ENCODE measurements around the gene DNAJC4.

DNA sequence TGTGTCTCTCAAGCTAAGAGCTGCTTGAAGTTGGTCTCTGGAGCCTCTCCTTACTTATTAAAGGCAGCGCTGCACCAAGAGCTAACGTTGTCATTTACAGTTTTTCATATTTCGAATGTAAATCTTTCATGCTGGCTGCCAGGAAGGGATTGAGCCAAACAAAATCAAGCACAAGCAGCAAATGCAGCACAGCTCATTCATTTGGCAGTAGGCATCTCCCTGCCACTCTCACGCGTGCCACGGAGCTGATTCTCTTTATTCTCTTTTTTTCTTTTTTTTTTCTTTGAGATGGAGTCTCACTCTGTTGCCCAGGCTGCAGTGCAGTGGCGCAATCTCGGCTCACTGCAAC lies 2.6 kb downstream of the DNAJC4 start:
- no peak for TF ChIP-seq GATA2 (IDR thresholded peaks at IDR 0.05; ENCODE audit: low read depth, low read length)
- TF ChIP-seq GATA3 (IDR thresholded peaks at IDR 0.05; ENCODE audit: low read depth, low read length) = no peak

Measured in SH-SY5Y (cell line).